HL-60 (cell line): ENCODE results near the gene FAM184B.

Source experiments
- CTCF ChIP-seq: IDR thresholded peaks from one replicate; pipeline ENCODE4 v1.5.1; 2011; ENCODE audit warnings: low read length, control low read depth, inconsistent platforms; ENCODE audit not compliant: insufficient read depth
- GABPA ChIP-seq: IDR thresholded peaks from 2 replicates; pipeline ENCODE4 v1.6.1; 2012; ENCODE audit warnings: low read depth
- POLR2AphosphoS5 ChIP-seq: IDR thresholded peaks from 2 replicates; pipeline ENCODE4 v1.6.1; 2012; ENCODE audit warnings: low read depth
- REST ChIP-seq: IDR thresholded peaks from 2 replicates; pipeline ENCODE4 v1.6.1; 2012; ENCODE audit warnings: low read depth; ENCODE audit not compliant: insufficient replicate concordance
- SPI1 ChIP-seq: IDR thresholded peaks from 2 replicates; pipeline ENCODE4 v1.6.1; 2012; ENCODE audit warnings: low read depth, mild to moderate bottlenecking, borderline replicate concordance

GRCh38 chr4:17623451-17624001 lies 157.9 kb downstream of the FAM184B start:
- TF ChIP-seq CTCF (no peak), POLR2AphosphoS5 (no peak), SPI1 (no peak), GABPA (no peak), REST (no peak)
